CD14-positive monocyte (primary cell): Measurements from ENCODE around the gene SPATA33. TPM values are rescaled to one million over a fixed set of nuclear protein-coding genes. Genes with fewer than 3 reads are reported as not detected.

Experiments used
- DNase-seq, 3 donors: peaks; one replicate each; pipeline ENCODE4 v3.0.0-alpha.2; 2011 to 2022
- H2AFZ ChIP-seq: 2 replicates; pipeline ENCODE4 v1.6.0; 2012; ENCODE audit warnings: mild to moderate bottlenecking, low read depth, low read length, inconsistent platforms; ENCODE audit not compliant: insufficient read depth, poor library complexity, severe bottlenecking
- H3K27ac ChIP-seq, 2 donors: 1 replicate in 1 of 2; 2 replicates in 1 of 2; pipeline ENCODE4 v1.5.1; 2012 to 2013; ENCODE audit warnings: low read length in 2 of 2, control low read depth in 1 of 2, inconsistent platforms in 1 of 2, low read depth in 1 of 2, mild to moderate bottlenecking in 1 of 2
- H3K27me3 ChIP-seq, 2 donors: one replicate each; pipeline versions ENCODE4 v1.6.0 to v1.6.1; 2011 to 2013; ENCODE audit warnings: low read length in 2 of 2; ENCODE audit not compliant: control insufficient read depth in 2 of 2, insufficient read depth in 2 of 2
- H3K36me3 ChIP-seq, 2 donors: replicated peaks in 1 of 2; 1 replicate in 1 of 2; 2 replicates in 1 of 2; pipeline versions ENCODE4 v1.5.1 to v1.6.1; 2012 to 2013; ENCODE audit warnings: low read length in 2 of 2, control low read depth in 1 of 2, inconsistent platforms in 1 of 2, mild to moderate bottlenecking in 1 of 2; ENCODE audit not compliant: insufficient read depth in 2 of 2, control insufficient read depth in 1 of 2
- H3K4me1 ChIP-seq, 2 donors: 1 replicate in 1 of 2; 2 replicates in 1 of 2; pipeline versions ENCODE4 v1.5.1 to v1.6.1; 2012 to 2013; ENCODE audit warnings: low read length in 2 of 2, control low read depth in 1 of 2, inconsistent platforms in 1 of 2, mild to moderate bottlenecking in 1 of 2, moderate library complexity in 1 of 2; ENCODE audit not compliant: insufficient read depth in 2 of 2, control insufficient read depth in 1 of 2
- H3K4me2 ChIP-seq: replicated peaks from 2 replicates; pipeline ENCODE3; 2012; ENCODE audit warnings: low read length, moderate library complexity, mild to moderate bottlenecking; ENCODE audit not compliant: poor library complexity, severe bottlenecking; ENCODE audit errors: extremely low read depth
- H3K4me3 ChIP-seq, 3 experiments: fragments of 200-600 bp in 1 of 3; sonication (generic) in 1 of 3; replicated peaks in 1 of 3; 1 replicate in 2 of 3; 2 replicates in 1 of 3; pipeline ENCODE4 v1.5.1; 2011 to 2013; ENCODE audit warnings: low read length in 3 of 3, mild to moderate bottlenecking in 3 of 3, control low read depth in 2 of 3, low read depth in 2 of 3, inconsistent platforms in 1 of 3, moderate library complexity in 1 of 3
- H3K79me2 ChIP-seq: 2 replicates; pipeline ENCODE4 v1.6.0; 2012; ENCODE audit warnings: mild to moderate bottlenecking, control low read depth, inconsistent platforms, low read length, moderate library complexity; ENCODE audit not compliant: insufficient read depth
- H3K9ac ChIP-seq: 2 replicates; pipeline ENCODE4 v1.6.0; 2017; ENCODE audit warnings: low read length, mild to moderate bottlenecking; ENCODE audit not compliant: insufficient read depth, poor library complexity, severe bottlenecking
- H3K9me3 ChIP-seq, 2 donors: replicated peaks in 1 of 2; 1 replicate in 1 of 2; 2 replicates in 1 of 2; pipeline versions ENCODE4 v1.5.1 to v1.6.1; 2012 to 2013; ENCODE audit warnings: low read length in 2 of 2, control low read depth in 1 of 2; ENCODE audit not compliant: control insufficient read depth in 1 of 2, insufficient read depth in 1 of 2
- H4K20me1 ChIP-seq: 2 replicates; pipeline ENCODE4 v1.6.0; 2012; ENCODE audit warnings: mild to moderate bottlenecking, low read length, control low read depth, moderate library complexity; ENCODE audit not compliant: insufficient read depth
- H3K27ac Mint-ChIP-seq, 7 donors: one replicate each; pipeline ENCODE4 v1.8.0; 2020; ENCODE audit warnings: mild to moderate bottlenecking in 7 of 7, mixed read lengths in 7 of 7, moderate library complexity in 6 of 7, inconsistent platforms in 2 of 7
- H3K27me3 Mint-ChIP-seq, 3 donors: one replicate each; pipeline ENCODE4 v1.8.0; 2021 to 2022; ENCODE audit warnings: low read depth in 3 of 3, mild to moderate bottlenecking in 3 of 3, mixed read lengths in 3 of 3, moderate library complexity in 3 of 3, inconsistent platforms in 1 of 3
- H3K36me3 Mint-ChIP-seq, 2 donors: one replicate each; pipeline ENCODE4 v1.8.0; 2020; ENCODE audit warnings: mixed read lengths in 2 of 2, inconsistent platforms in 1 of 2, mild to moderate bottlenecking in 1 of 2
- H3K4me1 Mint-ChIP-seq: one replicate; pipeline ENCODE4 v1.8.0; 2020; ENCODE audit warnings: mild to moderate bottlenecking, mixed read lengths
- H3K4me3 Mint-ChIP-seq, 2 donors: one replicate each; pipeline ENCODE4 v1.8.0; 2020; ENCODE audit warnings: mild to moderate bottlenecking in 2 of 2, mixed read lengths in 2 of 2, moderate library complexity in 1 of 2
- H3K9me3 Mint-ChIP-seq, 7 donors: one replicate each; pipeline ENCODE4 v1.8.0; 2020 to 2022; ENCODE audit warnings: mixed read lengths in 7 of 7, mild to moderate bottlenecking in 6 of 7, moderate library complexity in 6 of 7, inconsistent platforms in 2 of 7
- WGBS: methylation state at CpG from one replicate; pipeline ENCODE4 v1.1.5; 2013; ENCODE audit warnings: missing lambda C conversion rate; ENCODE audit not compliant: insufficient coverage; 5-methylcytosine and 5-hydroxymethylcytosine counted together
- intact Hi-C, 2 donors: fragments of 100-400 bp; cut with micrococcal nuclease; formaldehyde crosslinking; loops; one replicate each; pipeline versions ENCODE4 v1.15.0 to v1.15.1; 2023
- polyA plus RNA-seq, 3 donors: library from polyadenylated mRNA; depleted of rRNA in 1 of 3; unstranded in 2 of 3; stranded (reverse) in 1 of 3; fragments of 300-500 nt in 2 of 3; fragments of >200 nt in 1 of 3; fragmentation: Illumina TruSeq in 2 of 3; gene quantifications; 1 replicate in 2 of 3; 2 replicates in 1 of 3; pipeline ENCODE4 v1.2.3, GENCODE V29; 2012 to 2021
- TF ChIP-seq, protein P1 (sequence below): fragments of 200-600 bp; IDR thresholded peaks from one replicate; pipeline ENCODE4 v1.8.0; 2022; ENCODE audit warnings: antibody characterized with exemption, mild to moderate bottlenecking

Gene SPATA33
- polyA plus RNA-seq, 3 donors: 1.4 to 3.5 (median 1.8) TPM

DNA sequence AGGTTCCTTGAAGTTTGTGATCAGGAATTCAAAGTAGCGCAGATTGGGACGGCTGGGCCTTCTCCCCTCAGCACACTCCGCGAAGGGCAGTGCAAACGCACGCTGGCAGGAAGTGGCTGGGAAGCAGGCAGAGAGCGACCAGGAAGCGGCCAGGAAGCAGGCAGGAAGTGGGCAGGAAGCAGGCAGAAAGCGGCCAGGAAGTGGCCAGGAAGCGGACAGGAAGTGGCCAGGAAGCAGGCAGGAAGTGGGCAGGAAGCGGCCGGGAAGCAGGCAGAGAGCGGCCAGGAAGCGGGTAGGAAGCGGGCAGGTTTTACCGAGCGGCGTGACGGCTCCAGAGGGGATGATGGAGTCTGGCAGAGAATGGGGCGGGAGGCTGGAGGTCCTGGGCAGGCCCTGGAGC is 41.0 kb upstream of the SPATA33 start:
- Histone ChIP-seq H3K27me3 (no peaks in the 10 kb centered on the region), H3K4me3 (no peak overlapping the region), H3K36me3 (no peaks in the 10 kb centered on the region), H3K9ac (no peak overlapping the region), H3K27ac (no peak overlapping the region), H3K4me1 (no peaks in the 10 kb centered on the region), H3K79me2 (no peaks in the 10 kb centered on the region), H2AFZ (no peak overlapping the region), H3K4me2 (no peak overlapping the region), H4K20me1 (no peaks in the 10 kb centered on the region), H3K9me3 (no peaks in the 10 kb centered on the region)
- no peak overlapping the region for H3K27ac Mint-ChIP-seq
- peaks cover 0 to 5% (median 0%) of the 10 kb centered on the region in 7 donors for H3K9me3 Mint-ChIP-seq
- H3K4me3 Mint-ChIP-seq: no peak overlapping the region
- TF ChIP-seq, protein P1, sequence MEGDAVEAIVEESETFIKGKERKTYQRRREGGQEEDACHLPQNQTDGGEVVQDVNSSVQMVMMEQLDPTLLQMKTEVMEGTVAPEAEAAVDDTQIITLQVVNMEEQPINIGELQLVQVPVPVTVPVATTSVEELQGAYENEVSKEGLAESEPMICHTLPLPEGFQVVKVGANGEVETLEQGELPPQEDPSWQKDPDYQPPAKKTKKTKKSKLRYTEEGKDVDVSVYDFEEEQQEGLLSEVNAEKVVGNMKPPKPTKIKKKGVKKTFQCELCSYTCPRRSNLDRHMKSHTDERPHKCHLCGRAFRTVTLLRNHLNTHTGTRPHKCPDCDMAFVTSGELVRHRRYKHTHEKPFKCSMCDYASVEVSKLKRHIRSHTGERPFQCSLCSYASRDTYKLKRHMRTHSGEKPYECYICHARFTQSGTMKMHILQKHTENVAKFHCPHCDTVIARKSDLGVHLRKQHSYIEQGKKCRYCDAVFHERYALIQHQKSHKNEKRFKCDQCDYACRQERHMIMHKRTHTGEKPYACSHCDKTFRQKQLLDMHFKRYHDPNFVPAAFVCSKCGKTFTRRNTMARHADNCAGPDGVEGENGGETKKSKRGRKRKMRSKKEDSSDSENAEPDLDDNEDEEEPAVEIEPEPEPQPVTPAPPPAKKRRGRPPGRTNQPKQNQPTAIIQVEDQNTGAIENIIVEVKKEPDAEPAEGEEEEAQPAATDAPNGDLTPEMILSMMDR: no peak
- intact Hi-C loops: no loop called here
- DNase-seq: no peak
- WGBS: 65% methylated on average over 14 of the region's 20 CpGs
- no peaks in the 10 kb centered on the region for H3K4me1 Mint-ChIP-seq
- H3K27me3 Mint-ChIP-seq: peaks cover 6 to 18% (median 8%) of the 10 kb centered on the region in 3 donors
- H3K36me3 Mint-ChIP-seq: no peaks in the 10 kb centered on the region

DNA sequence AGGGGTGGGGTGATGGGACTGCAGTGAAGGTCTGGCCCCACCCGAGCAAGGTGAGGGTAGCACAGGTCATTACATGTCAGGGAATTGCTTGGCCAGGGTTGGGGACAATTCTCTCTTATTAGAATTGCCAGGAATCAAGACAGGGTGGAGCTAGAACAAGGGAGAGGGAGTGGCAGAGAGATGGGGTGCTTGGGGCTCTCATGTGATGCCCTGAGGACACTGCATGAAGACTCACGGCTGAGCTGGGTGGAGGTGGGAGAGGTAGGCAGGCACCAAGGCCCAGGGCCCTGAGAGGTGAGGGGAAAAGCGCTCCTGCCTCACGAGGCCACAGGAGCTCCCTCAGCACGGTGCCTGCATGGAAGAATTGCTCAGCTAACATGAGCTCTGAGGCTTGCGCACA is 40.6 kb upstream of the SPATA33 start:
- Mint-ChIP-seq H3K27ac (no peak overlapping the region), H3K9me3 (peaks cover 0 to 5% (median 0%) of the 10 kb centered on the region in 7 donors), H3K36me3 (no peaks in the 10 kb centered on the region), H3K4me3 (no peak overlapping the region), H3K4me1 (no peaks in the 10 kb centered on the region), H3K27me3 (peaks cover 5 to 18% (median 6%) of the 10 kb centered on the region in 3 donors)
- TF ChIP-seq, protein P1: no peak
- H3K27ac ChIP-seq: no peak overlapping the region
- no peak overlapping the region for H2AFZ ChIP-seq
- no peak for DNase-seq
- H3K4me1 ChIP-seq: no peaks in the 10 kb centered on the region
- H3K9ac ChIP-seq: no peak overlapping the region
- no peak overlapping the region for H3K4me3 ChIP-seq
- no peak overlapping the region for H3K4me2 ChIP-seq
- intact Hi-C loops: no loop called here
- H4K20me1 ChIP-seq: no peaks in the 10 kb centered on the region
- 71% methylated on average over 6 of the region's 6 CpGs for WGBS
- H3K27me3 ChIP-seq: no peaks in the 10 kb centered on the region
- no peaks in the 10 kb centered on the region for H3K9me3 ChIP-seq
- H3K36me3 ChIP-seq: no peaks in the 10 kb centered on the region
- H3K79me2 ChIP-seq: no peaks in the 10 kb centered on the region
